GM21723 (cell line): ENCODE measurements around the gene SNF8.

Experiments used
- ATAC-seq: cut with Tn5 transposase; IDR thresholded peaks from one replicate; pipeline ENCODE4 v1.9.1; 2021; ENCODE audit warnings: mild to moderate bottlenecking, moderate library complexity; ENCODE audit not compliant: unreplicated experiment

Gene SNF8

DNA sequence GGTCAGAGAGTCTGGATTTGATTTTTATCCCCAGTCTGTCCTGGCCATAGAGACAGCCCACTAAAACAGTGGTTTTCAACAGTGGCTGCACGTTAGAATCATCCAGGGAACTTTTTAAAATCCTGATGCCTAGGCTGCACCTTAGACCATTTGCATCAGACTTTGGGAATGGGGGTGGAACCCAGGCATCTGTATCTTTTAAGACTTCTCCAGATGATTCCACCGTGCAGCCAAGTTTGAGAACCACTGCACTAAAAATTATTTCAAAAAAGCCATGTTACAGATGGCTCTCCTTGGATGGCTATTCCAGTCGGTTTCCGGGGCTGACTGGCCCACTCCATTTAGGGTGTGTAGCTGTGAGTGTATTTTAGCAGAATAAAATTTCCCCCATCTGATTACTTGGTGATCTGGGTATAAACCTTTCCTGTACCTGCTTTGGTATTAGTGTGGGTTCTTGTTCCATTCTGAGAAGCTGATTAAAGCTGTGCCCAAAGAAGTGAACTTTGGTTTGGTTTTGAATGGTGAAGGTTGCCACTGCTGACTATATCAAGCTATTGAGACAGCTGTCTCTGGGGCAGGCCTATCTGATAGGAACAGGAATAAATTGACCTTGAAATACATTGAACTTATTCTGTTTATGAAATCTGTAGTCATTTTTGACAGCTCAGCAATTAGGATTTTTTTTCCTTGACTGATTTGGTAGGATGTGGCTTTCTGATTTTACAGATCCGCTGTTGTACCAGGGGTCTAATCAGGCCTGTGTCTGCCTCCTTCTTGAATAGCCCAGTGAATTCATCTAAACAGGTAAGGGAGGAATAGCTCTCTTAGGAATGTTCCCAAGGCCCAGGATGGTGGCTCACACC lies 50.8 kb downstream of the SNF8 start:
- no peak for ATAC-seq

DNA sequence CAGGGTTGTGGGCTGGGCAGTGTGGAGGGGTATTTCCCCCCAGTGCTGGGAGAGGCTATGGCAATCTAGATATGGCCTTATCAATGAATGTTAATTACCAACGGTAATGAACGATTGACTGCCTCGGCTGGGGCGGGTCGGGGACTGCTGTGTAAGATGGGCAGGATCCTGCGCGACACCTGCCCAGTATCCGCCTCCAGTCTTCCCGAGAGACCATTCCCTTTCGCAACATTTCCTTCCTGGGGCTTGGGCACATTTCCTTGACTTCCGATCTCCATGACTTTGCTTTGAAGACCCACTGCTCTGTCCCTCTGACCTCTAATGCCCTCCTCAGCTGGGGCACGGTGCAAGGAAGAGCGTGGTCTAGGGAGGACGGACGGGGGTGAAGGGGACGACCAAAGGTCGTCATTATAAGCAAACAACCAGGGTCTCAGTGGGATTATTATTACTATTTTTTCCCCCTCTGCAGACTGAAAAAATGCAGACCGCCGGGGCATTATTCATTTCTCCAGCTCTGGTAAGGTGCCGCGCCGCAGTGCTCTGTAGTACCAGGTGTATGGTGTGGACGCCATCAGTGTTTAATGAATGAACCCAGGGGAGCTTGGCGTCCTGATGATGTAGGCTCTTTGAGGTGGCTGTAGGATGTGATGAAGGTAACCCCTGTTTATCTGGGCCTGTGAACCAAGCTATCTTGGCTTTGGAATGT lies 51.5 kb downstream of the SNF8 start:
- no peak for ATAC-seq

DNA sequence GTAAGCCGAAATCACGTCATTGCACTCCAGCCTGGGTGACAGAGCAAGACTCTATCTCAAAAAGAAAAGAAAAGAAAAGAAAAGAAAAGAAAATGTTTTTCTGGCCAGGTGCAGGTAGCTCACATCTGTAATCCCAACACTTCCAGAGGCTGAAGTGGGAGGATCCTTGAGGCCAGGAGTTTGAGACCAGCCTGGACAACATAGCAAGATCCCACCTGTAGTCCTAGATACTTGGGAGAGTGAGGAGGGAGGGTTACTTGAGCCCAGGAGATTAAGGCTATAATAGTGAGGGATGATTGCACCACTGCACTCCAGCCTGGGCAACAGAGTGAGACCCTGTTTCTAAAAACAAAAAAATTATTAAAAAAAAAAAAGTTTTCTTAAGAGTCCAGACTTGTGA lies 54.6 kb downstream of the SNF8 start:
- no peak for ATAC-seq

DNA sequence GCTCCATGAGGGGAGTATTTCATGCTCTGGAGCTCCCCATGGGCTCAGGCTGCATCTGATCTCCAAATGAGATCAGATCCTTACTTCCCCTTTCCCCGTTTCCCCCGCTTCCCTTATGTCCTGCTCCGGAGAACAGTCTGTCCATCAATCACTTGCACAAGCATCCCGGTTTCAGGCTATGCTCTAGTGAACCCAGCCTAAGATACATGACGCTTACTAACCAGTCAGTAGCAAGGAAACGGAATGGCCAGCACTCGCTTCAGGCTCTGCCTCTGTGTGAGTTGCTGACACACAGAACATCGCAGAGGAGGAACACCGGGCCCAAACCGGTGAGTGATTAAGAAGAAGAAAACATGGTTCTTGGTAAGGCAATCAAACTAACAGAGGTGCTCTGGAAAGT lies 61.5 kb downstream of the SNF8 start:
- no peak for ATAC-seq

DNA sequence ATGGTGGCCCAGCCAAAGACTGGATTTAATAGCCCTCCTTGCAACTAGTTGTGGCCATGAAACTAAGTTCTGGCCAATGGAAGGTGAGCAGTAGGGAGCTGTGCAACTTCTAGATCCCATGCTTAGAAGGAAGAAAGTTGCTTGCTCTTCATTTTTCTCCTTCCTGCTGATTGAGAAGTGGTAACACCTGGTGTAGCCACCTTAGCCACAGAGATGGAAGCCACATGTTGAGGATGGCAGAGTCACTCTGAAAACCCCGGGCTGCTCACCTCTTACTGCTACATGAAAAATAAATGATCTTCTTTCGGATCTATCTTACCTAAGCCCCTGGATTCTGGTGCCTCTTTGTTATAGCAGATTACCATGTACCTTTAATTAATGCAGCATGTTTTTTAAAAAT lies 62.4 kb downstream of the SNF8 start:
- ATAC-seq: no peak
